NOMO-1 treated with dmso at 0.1 percent for 144 hours (cell line): ENCODE data around the gene SLC22A1.
A peak's percentile ranks its signal among the peaks of the same experiment; 100 is the strongest.
"Not testable (repeated sequence)": the region's sequence is repeated elsewhere in the genome, so short reads cannot be mapped to it uniquely, and the experiment has no call there.

Experiments used
- DNase-seq: peaks from one replicate; lab custom pipeline; 2025; ENCODE audit not compliant: unreplicated experiment; lab: John Stamatoyannopoulos, UW

SLC22A1 gene

DNA sequence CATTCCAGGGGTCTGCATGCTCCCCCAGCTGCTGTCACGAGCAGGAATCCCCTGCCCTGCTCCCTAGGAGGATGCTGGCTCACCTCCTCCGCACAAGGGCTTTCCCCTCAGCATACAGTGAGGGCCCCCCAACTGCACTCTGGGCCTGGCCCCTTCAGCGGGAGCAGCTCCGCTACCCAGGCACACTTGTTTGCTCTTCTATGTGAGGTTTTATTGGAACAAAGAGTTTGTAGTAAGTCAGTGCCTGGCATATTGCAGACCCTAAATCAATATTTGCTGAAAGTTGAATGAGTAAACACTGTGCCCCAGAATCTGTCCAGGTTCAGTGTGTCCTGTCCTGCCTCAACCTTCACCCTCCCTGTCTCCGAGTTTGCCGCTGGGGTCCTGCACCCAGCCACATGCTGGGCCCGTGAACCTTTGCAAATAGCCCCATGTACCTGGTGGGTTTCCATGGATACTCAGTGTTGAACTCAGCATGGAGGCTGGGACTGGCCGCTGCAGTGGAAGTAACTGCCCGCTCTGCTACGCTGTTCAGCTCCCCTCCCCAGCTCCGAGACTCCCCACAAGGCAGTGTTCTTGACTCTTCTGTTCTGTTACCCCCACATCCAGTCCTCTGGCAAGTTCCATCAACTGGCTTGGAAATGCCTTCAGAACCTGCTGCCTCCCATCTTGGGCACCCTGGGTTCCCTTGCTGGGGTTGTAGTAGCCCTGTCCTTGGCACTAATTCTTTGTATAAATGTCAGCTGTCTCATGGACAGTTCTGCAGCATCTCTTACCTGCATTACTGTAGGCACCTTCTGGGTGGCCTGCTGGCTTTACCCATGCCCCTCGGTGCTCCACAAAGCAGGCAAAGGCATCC is 15.7 kb downstream of the SLC22A1 start:
- DNase-seq: no peak

DNA sequence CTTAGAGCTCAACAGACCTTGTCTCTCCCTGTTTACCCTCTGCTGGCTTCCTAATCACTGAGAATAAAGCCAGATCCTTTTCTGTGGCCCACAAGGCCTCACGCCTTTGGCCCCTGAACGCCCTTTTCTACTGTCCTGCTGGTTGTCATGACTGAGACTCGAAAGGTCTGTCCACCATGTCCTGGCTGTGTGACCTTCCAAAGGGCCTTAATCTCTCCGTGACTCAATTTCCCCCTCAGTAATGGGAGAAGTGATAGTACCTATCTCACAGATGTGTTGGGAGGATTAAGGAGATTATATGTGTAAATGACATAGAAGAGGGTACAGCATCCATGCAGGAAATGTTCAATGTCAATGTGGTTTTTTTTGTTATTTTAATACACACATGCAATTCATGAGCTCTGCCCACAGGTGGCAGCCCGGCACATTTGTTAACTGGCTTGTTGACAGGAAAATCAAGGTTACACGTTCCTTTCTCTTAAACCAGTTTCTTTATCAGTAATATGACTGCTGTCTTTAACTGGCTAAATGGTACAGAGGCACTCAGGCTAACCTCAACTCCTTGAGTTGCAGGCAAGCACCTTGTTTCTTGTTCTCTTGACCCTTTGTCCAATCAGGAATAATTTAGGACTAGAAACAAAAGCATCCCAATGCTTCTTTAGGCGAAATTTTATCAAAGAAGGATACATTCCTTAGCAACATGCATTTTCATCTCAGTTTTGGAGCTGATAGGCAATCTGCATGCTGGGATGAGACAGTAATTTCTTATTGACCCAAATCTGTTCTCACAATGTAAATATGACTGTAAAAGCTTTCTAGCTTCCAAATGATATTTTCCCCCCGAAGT is 16.6 kb downstream of the SLC22A1 start:
- DNase-seq: peak; percentile 15

DNA sequence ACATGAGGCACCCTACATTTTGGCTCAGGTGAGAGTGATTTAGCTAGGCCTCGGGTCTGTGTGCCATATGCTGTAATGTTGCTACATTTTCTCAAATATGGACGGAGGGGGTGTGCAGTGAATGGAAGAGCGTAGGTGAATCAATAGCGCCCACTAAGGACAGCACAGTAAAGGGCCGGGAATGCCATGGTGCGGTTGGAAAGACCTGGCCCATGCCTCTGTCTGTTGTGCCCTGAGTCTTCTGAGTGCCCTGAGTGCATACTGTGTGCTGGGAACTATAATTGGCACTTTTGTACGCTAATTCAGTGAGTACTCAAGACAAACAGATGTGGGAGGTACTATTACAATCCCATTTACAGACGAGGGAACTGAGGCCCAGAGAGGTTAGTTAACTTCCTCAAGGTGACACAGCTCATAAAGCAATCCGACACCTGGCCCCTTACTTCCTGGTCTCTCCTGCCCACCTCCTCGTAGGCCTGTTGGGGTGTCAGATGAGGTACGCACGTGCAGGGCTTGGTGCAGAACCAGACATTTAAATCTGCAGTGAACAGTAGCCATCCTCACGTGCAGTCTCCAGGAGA is 17.3 kb downstream of the SLC22A1 start:
- no peak for DNase-seq

DNA sequence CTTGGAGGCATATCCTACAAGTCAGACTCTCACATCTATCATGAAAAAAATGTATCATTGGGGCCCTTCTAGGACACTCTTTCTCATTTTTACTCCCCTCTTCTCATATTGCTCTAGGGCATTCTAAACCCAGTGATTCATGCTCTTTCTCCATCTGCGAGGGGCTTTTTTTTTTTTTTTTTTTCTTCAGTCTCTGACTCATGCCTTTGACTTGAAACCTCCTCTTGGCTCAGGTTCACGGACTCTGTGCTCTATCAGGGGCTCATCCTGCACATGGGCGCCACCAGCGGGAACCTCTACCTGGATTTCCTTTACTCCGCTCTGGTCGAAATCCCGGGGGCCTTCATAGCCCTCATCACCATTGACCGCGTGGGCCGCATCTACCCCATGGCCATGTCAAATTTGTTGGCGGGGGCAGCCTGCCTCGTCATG is 17.8 kb downstream of the SLC22A1 start:
- DNase-seq: no peak

DNA sequence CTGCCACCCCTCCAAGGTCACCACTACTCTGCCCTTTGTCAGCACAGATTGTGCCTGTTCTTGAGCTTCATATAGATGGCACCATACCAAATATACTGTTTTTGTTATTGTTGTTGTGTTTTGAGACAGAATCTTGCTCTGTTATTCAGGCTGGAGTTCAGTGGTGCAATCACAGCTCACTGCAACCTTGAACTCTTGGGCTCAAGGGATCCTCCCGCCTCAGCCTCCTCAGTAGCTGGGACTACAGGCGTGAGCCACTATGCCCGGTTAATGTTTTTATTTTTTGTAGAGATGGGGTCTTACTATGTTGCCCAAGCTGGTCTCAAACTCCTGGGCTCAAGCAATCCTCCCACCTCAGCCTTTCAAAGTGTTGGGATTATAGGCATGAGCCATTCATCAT is 18.9 kb downstream of the SLC22A1 start:
- DNase-seq: not testable (repeated sequence)

DNA sequence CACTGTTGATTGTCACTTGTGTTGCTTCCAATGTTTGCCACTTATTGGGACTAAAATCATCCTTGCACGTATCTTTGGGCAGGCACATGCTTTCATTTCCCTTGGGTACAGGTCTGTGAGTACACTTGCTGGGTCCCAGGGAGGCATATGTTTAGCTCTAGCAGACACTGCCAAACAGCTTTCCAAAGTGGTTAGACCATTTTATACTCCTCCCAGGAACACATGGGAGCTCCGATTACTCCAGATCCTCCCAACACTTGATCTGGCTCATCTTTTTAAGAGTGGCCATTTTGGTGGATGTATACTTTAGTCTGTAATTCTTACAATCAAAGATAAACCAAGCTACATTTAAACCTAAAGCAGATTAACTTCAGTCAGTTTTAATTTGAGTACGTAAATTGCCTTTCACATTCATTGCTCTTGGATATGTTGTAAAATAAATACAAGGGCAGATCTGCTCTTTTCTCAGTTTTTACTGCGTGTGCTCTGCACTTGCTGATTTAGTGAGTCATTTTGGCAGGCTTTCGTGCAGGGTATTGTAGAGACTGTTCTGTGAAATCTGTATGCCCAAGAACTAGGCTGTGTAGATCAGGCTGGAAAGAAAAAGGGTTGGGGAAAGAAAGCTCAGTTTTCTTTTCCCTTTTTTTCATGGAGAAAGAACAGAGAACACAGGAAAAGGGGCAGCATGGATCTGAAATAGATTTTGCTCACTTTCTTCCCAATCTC is 19.5 kb downstream of the SLC22A1 start:
- no peak for DNase-seq

DNA sequence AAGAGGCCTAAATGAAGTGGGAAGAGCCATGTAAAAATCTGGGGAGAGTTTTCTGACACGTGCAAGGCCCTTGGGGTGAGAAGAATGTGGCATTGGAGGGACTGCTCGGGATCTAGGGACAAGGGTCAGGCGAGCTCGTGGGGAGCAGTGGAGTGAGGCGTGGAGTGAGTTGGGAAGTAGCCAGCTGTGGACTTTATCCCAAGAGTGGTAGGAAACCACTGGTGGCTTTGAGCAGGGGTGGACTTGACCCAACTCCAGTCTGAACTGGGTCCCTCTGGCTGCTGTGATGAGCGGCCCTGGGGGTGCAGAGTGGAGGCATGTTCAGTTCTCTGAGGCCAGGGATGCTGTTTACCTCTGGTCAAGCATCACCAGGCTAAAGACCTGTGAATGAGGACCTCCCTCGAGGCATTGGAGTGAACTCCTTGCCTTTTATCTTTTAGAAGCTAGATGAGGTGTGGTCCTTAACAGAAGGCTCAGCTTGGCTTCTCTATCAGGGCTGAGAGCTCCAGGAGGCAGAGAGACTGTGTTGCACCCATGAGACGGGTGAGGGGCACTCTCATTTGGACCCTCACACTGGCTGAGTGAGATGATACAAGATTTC is 20.6 kb downstream of the SLC22A1 start:
- DNase-seq: no peak

DNA sequence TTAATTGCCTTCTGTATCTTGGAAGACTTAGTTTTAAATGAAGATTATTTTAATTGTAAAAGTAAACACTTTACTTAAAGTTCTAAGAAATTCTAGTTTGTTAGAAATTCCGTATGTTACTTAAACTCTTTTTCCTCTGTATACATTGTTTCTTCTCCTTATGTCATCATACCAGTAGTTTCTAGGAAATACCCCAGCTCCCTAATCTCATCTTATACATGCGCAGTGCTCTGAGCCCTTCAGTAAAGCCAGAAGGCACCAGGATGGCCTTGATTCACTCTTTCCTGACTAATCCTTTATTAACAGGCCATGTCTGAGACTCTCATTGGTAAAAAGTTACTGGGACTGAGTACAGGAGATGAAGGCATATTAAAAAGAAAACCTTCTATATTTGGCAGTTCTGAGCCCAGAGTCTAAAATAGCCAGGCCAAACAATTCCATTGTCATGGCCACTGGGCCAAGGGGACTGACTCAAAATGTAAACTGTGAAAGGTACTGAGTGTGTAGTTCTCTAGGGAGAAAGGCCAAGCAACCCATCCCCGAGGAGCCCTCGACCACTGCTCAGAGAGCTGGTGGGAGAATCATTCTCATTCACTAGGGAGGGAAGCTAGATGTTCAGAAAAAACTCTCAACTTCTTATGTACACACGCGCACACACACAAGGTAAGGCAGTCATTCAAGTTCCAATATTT is 25.0 kb downstream of the SLC22A1 start:
- DNase-seq: no peak

DNA sequence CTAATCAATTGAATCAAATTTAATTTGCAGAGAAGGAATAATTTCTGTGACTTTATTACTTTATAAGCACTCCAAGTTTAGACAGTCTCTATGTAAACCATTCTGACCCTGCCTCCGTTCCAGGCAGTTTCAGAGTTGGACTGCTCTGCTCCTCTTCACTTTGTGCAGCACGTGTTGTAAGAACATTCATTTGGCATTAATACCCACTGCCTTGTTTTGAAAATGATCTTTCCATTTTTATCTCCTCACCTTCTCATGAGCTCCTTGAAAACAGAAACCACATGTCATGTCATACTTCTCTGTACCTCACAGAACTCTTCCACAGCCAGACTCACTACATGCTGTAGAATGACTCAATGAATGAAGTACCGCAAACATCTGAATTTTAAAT is 25.5 kb downstream of the SLC22A1 start:
- no peak for DNase-seq

DNA sequence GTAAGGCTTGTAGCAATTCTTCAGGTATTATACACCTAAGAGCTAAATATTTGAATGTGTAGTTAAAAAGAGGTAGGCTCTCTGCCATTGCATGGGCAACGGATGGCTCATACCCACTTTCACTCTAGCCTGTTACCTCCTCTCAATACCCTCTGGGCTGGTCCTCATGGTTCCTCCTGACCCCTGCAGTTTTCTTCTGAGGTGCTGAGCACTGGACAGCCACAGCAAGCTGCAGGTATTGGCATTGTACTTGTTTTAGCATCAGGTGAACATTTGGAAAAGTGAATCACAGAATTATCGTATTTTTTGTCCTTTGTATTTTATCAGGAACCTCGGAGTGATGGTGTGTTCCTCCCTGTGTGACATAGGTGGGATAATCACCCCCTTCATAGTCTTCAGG is 32.9 kb downstream of the SLC22A1 start:
- DNase-seq: no peak

DNA sequence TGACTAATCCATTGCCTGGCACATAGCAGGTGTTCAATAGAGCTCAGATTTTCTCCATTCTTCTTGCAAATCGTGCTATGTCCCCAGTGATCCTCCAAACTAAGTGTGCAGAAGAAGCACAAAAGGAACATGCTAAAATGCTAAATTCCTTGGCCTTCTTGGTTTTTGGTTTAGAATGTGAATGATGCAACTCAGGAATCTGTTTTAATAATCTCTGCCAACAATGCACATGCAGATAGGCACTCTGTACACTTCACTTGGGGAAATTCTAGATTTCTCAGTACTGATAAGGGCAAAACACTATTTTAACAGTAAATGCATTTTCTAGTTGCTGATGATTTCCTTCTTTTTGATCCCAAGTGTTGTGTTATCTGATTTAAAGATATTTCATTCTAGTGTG is 35.2 kb downstream of the SLC22A1 start:
- DNase-seq: no peak

DNA sequence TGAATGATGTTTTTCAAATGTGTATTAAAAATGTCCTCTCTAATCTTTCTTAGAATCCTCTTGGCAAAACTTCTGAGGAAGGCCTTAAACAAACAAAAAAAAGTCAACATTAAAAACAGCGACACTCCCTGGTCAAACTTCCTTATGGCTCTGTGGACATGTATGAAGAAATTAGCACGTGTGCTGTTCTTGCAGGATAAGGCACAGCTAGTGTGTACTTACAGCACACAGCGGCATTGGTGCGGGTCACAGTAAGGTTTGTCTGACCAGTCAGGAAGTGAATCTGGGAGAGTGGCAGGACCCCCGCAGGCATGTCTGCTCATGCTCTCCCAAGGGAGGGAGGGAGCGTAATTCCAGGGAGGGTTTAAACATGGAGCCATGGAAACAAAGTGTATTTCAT is 38.8 kb downstream of the SLC22A1 start:
- no peak for DNase-seq

GRCh38 chr6:160160929-160161646 is 39.5 kb downstream of the SLC22A1 start:
- DNase-seq: no peak

DNA sequence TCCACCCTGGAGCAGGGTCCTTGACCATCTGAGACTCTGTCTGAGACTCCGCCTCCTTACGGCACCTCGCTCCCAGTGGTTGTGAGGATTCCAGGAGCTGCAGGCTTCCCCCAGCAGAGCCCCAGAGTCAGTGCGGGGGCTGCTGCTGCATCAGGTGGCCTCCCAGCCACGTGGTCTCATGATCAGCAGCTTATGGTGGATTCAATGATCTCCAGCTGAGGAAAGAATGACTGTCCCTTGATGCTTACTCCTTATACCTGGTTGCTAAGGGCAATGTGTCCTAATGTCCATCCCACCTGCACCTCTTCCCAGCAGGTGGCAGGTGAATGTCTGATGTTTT is 40.0 kb downstream of the SLC22A1 start:
- DNase-seq: no peak

GRCh38 chr6:160162030-160162566 is 40.5 kb downstream of the SLC22A1 start:
- DNase-seq: no peak

DNA sequence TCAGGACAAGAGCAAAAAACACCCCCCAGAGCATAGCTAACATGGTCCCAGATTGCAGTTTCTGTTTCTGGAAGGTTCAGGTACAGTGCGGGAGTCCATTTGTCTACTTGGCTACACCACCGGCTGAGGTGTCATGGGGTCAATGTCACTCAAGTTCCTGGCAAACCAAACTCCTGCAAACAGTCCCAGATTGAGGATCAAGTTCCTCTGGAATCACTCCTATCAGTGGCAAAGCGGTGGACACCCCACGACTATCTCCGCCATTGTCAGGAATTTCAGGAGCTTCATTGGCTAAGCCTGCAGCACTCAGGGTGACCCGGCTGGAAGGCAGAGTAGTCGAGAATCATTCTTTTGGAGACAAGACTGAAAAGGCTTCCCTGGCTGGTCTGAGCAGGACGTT is 41.8 kb downstream of the SLC22A1 start:
- DNase-seq: no peak

GRCh38 chr6:160163912-160164311 is 42.3 kb downstream of the SLC22A1 start:
- DNase-seq: no peak

- not testable (repeated sequence) for DNase-seq
Measured at GRCh38 chr6:160165928-160166327, 44.3 kb downstream of the SLC22A1 start.
